ENCODE data around the gene IKZF1.

DNA sequence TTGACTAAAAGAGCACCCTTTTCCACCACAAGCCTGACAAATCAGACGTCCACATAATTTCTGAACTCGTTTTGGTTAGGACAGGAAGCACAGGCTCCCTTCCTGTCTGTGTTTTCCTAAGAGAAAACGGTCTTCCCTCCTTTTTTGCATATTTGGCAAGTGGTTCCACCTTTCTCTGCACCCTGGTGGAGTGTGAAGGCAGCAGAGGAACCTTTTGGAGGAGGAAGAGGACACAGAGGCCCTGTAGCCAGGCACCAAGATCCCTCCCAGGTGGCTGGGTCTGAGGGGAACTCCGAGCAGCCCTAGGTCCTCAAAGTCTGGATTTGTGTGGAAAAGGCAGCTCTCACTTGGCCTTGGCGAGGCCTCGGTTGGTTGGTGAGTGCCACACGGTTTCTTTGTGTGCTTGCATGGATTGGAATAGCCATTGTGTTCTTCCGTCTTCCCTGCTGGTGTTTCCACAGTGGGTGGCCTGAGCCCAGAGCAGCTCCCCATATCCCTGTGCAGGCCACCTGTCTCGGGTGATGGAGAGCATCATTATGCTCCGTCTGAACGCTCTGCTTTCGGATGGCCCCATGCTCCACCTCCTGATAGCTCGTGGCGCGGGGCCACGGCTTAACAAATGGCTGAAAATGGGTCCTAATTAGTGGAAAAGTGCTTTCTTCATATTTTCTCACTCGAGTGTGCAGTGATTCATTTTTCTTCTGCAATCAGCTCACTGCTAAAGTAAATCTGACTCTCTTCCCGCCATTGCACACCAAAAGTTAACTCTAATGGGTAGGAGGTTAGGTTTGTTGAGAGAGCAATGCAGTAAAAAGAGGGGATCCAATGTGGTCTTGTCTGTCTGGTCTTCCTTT, 4.2 kb downstream of the IKZF1 start:
- TF ChIP-seq, protein P1, sequence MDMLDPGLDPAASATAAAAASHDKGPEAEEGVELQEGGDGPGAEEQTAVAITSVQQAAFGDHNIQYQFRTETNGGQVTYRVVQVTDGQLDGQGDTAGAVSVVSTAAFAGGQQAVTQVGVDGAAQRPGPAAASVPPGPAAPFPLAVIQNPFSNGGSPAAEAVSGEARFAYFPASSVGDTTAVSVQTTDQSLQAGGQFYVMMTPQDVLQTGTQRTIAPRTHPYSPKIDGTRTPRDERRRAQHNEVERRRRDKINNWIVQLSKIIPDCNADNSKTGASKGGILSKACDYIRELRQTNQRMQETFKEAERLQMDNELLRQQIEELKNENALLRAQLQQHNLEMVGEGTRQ (CRISPR knock-in tag; IDR thresholded peaks at IDR 0.05) = no peak
- TF ChIP-seq, protein P2, sequence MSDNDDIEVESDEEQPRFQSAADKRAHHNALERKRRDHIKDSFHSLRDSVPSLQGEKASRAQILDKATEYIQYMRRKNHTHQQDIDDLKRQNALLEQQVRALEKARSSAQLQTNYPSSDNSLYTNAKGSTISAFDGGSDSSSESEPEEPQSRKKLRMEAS (CRISPR knock-in tag; IDR thresholded peaks at IDR 0.05) = no peak
- TF ChIP-seq, protein P3, sequence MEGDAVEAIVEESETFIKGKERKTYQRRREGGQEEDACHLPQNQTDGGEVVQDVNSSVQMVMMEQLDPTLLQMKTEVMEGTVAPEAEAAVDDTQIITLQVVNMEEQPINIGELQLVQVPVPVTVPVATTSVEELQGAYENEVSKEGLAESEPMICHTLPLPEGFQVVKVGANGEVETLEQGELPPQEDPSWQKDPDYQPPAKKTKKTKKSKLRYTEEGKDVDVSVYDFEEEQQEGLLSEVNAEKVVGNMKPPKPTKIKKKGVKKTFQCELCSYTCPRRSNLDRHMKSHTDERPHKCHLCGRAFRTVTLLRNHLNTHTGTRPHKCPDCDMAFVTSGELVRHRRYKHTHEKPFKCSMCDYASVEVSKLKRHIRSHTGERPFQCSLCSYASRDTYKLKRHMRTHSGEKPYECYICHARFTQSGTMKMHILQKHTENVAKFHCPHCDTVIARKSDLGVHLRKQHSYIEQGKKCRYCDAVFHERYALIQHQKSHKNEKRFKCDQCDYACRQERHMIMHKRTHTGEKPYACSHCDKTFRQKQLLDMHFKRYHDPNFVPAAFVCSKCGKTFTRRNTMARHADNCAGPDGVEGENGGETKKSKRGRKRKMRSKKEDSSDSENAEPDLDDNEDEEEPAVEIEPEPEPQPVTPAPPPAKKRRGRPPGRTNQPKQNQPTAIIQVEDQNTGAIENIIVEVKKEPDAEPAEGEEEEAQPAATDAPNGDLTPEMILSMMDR (IDR thresholded peaks at IDR 0.05) = no peak
- TF ChIP-seq GTF2I (CRISPR knock-in tag; conservative IDR thresholded peaks at IDR 0.05) (no peak), CREB1 (CRISPR knock-in tag; IDR thresholded peaks at IDR 0.05) (no peak)
- TF ChIP-seq, protein P4, sequence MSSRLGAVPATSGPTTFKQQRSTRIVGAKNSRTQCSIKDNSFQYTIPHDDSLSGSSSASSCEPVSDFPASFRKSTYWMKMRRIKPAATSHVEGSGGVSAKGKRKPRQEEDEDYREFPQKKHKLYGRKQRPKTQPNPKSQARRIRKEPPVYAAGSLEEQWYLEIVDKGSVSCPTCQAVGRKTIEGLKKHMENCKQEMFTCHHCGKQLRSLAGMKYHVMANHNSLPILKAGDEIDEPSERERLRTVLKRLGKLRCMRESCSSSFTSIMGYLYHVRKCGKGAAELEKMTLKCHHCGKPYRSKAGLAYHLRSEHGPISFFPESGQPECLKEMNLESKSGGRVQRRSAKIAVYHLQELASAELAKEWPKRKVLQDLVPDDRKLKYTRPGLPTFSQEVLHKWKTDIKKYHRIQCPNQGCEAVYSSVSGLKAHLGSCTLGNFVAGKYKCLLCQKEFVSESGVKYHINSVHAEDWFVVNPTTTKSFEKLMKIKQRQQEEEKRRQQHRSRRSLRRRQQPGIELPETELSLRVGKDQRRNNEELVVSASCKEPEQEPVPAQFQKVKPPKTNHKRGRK (CRISPR knock-in tag; IDR thresholded peaks at IDR 0.05; ENCODE audit: borderline replicate concordance) = no peak
- TF ChIP-seq, protein P5, sequence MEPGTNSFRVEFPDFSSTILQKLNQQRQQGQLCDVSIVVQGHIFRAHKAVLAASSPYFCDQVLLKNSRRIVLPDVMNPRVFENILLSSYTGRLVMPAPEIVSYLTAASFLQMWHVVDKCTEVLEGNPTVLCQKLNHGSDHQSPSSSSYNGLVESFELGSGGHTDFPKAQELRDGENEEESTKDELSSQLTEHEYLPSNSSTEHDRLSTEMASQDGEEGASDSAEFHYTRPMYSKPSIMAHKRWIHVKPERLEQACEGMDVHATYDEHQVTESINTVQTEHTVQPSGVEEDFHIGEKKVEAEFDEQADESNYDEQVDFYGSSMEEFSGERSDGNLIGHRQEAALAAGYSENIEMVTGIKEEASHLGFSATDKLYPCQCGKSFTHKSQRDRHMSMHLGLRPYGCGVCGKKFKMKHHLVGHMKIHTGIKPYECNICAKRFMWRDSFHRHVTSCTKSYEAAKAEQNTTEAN (CRISPR knock-in tag; IDR thresholded peaks at IDR 0.05) = no peak
- TF ChIP-seq, protein P6, sequence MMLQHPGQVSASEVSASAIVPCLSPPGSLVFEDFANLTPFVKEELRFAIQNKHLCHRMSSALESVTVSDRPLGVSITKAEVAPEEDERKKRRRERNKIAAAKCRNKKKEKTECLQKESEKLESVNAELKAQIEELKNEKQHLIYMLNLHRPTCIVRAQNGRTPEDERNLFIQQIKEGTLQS (CRISPR knock-in tag; conservative IDR thresholded peaks at IDR 0.05) = no peak

Measured in WTC11 (cell line).